ENCODE measurements around the gene TIGD7. TPM values are rescaled to one million over a fixed set of nuclear protein-coding genes. Genes with fewer than 3 reads are reported as not detected.

Gene TIGD7
- polyA plus RNA-seq, 1 experiment: 5.3 TPM

DNA sequence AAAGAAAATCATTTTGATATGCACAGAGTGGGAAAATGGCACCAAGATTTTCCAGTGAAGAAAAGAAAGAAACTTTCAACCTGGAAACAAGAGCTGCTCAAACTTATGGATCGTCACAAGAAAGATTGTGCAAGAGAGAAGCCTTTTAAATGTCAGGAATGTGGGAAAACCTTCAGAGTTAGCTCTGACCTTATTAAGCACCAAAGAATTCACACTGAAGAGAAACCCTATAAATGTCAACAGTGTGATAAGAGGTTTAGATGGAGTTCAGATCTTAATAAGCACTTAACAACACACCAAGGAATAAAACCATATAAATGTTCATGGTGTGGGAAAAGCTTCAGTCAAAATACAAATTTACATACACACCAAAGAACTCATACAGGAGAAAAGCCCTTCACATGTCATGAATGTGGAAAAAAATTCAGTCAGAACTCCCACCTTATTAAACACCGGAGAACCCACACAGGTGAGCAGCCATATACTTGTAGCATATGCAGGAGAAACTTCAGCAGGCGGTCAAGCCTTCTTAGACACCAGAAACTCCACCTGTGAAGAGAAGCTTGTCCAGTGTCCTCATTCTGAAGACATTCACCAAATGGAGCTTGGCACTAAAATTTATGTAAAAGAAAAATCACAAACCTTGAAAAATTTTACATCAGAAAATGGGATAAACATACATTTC, 12.2 kb upstream of the TIGD7 start:
- Histone ChIP-seq H3K9me3 (ENCODE audit: control insufficient read depth, insufficient read depth, low read length) (peaks cover 58% of the 10 kb centered on the region), H3K27ac (ENCODE audit: low read depth, low read length) (no peak overlapping the region), H3K27me3 (ENCODE audit: control insufficient read depth, insufficient read depth, low read length) (no peaks in the 10 kb centered on the region), H3K4me3 (ENCODE audit: low read depth, low read length) (no peak overlapping the region)
- ChIA-PET CTCF (no interaction called here), POLR2A (no interaction called here)
- TF ChIP-seq, protein P1, sequence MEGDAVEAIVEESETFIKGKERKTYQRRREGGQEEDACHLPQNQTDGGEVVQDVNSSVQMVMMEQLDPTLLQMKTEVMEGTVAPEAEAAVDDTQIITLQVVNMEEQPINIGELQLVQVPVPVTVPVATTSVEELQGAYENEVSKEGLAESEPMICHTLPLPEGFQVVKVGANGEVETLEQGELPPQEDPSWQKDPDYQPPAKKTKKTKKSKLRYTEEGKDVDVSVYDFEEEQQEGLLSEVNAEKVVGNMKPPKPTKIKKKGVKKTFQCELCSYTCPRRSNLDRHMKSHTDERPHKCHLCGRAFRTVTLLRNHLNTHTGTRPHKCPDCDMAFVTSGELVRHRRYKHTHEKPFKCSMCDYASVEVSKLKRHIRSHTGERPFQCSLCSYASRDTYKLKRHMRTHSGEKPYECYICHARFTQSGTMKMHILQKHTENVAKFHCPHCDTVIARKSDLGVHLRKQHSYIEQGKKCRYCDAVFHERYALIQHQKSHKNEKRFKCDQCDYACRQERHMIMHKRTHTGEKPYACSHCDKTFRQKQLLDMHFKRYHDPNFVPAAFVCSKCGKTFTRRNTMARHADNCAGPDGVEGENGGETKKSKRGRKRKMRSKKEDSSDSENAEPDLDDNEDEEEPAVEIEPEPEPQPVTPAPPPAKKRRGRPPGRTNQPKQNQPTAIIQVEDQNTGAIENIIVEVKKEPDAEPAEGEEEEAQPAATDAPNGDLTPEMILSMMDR (IDR thresholded peaks at IDR 0.05; ENCODE audit: low read depth, low read length): no peak
- DNase-seq (ENCODE audit: low read depth, low spot score): no peak

DNA sequence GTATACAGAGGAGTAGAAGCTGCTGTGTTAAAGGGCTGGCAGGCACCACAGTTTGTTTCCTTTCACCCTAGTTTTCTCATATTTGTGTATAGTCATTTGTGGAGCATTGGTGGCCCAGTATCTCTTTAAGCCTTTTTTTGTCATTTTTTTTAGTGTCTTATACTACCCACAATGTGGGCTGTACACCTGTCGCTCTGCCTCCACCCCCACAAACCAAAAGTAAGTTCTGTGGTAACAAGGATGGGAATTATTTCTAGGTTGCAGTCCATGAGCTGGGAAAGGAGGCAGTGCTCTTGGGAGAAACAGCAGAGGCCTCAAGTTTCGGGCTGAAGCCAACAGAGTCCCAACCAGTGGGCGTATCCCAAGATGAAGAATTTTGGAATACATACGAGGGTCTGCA, 6.3 kb upstream of the TIGD7 start:
- TF ChIP-seq, protein P1 (IDR thresholded peaks at IDR 0.05; ENCODE audit: low read depth, low read length): no peak
- Histone ChIP-seq H3K9me3 (ENCODE audit: control insufficient read depth, insufficient read depth, low read length) (peaks cover 74% of the 10 kb centered on the region), H3K27ac (ENCODE audit: low read depth, low read length) (no peak overlapping the region), H3K4me3 (ENCODE audit: low read depth, low read length) (no peak overlapping the region), H3K27me3 (ENCODE audit: control insufficient read depth, insufficient read depth, low read length) (no peaks in the 10 kb centered on the region)
- ChIA-PET CTCF (no interaction called here), POLR2A (no interaction called here)
- no peak for DNase-seq (ENCODE audit: low read depth, low spot score)

DNA sequence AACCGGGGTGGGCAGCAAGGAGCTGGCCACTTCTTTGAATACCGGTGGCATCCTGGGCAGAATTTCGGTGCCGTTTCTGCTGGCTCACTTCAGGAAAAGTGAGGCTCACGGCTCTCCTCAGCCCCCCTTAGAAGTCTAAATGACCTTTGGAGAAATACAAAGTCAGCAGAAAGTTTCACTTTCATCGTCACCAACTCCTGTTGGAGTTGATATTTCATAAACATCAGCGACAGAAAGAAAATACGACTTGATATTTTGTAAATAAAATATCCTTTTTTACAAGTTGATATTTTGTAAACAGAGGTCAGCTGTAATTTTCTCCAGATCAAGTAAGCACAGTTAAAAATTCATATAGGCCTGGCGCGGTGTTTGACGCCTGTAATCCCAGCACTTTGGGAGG, 848 bp upstream of the TIGD7 start:
- Histone ChIP-seq H3K4me3 (ENCODE audit: low read depth, low read length) (peak overlapping the region; percentile 87), H3K27ac (ENCODE audit: low read depth, low read length) (peak overlapping the region; percentile 96), H3K27me3 (ENCODE audit: control insufficient read depth, insufficient read depth, low read length) (no peaks in the 10 kb centered on the region), H3K9me3 (ENCODE audit: control insufficient read depth, insufficient read depth, low read length) (peaks cover 73% of the 10 kb centered on the region)
- POLR2A ChIA-PET: interaction anchor here (2.3 kb wide), 1 partner anchor 23 kb away, joined by 18 read pairs; the partner anchor contains the start of gene ZNF263
- CTCF ChIA-PET: no interaction called here
- TF ChIP-seq, protein P1 (IDR thresholded peaks at IDR 0.05; ENCODE audit: low read depth, low read length): no peak
- no peak for DNase-seq (ENCODE audit: low read depth, low spot score)

DNA sequence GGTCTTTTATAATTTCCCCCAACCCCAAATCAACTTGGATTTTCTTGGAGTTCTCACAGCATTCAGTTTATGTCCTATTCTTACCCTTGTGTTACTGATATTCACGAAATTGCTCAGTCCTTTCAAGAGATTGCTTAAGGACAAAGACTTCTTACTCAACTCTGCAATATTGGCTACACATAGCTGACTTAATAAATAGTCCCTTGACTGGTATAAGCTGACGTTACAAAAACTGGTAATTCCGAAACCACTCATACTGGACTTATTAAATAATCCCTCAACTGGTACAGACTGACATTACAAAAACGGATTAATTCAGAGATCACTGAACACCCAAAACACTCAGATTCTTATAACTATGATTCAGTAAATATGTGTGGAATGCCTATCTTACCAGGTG, 860 bp downstream of the TIGD7 start:
- Histone ChIP-seq H3K4me3 (ENCODE audit: low read depth, low read length) (peak overlapping the region; percentile 87), H3K27ac (ENCODE audit: low read depth, low read length) (no peak overlapping the region), H3K27me3 (ENCODE audit: control insufficient read depth, insufficient read depth, low read length) (no peaks in the 10 kb centered on the region), H3K9me3 (ENCODE audit: control insufficient read depth, insufficient read depth, low read length) (peaks cover 64% of the 10 kb centered on the region)
- POLR2A ChIA-PET: interaction anchor here (0.7 to 2.3 kb wide), 2 partner anchors 21 to 529 kb away, joined by 3 to 18 read pairs; partner anchors contain the start of gene ZNF263
- CTCF ChIA-PET: no interaction called here
- DNase-seq (ENCODE audit: low read depth, low spot score): no peak
- TF ChIP-seq, protein P1 (IDR thresholded peaks at IDR 0.05; ENCODE audit: low read depth, low read length): no peak

DNA sequence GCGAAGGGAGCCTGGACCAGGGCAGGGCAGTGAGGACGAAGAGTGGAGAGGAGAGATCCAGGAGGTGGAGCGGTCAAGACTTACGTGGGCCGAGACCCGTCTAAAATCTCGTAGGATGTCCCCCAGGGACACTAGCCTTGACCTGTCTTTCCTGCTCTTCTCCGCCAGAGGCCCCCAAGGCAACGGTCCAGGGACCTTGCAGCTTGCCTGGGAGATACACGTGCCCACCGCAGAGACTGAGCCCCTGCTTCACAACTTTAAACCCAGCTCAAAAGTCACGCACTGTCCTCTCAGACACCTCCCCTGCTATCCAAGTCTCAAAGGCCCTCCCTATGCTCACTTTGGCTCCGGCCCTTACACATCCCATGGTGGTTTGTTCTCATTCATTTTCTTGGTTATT, 9.4 kb downstream of the TIGD7 start:
- Histone ChIP-seq H3K4me3 (ENCODE audit: low read depth, low read length) (no peak overlapping the region), H3K27me3 (ENCODE audit: control insufficient read depth, insufficient read depth, low read length) (no peaks in the 10 kb centered on the region), H3K27ac (ENCODE audit: low read depth, low read length) (no peak overlapping the region), H3K9me3 (ENCODE audit: control insufficient read depth, insufficient read depth, low read length) (peaks cover 66% of the 10 kb centered on the region)
- TF ChIP-seq, protein P1 (IDR thresholded peaks at IDR 0.05; ENCODE audit: low read depth, low read length): no peak
- ChIA-PET CTCF (no interaction called here), POLR2A (no interaction called here)
- DNase-seq (ENCODE audit: low read depth, low spot score): no peak
